Nephron (organoid): Measurements from ENCODE around the gene LNX1.

Experiments used
- H3K27ac Mint-ChIP-seq, 3 experiments: 2 replicates each; pipeline ENCODE4 v1.8.0; 2020; ENCODE audit warnings: mixed read lengths in 3 of 3, mild to moderate bottlenecking in 2 of 3, moderate library complexity in 1 of 3
- H3K27me3 Mint-ChIP-seq: 2 replicates; pipeline ENCODE4 v1.8.0; 2021; ENCODE audit warnings: low read depth, mild to moderate bottlenecking, moderate library complexity, mixed read lengths
- H3K36me3 Mint-ChIP-seq: 2 replicates; pipeline ENCODE4 v1.8.0; 2020; ENCODE audit warnings: low read depth, mixed read lengths
- H3K4me1 Mint-ChIP-seq: 2 replicates; pipeline ENCODE4 v1.8.0; 2020; ENCODE audit warnings: mixed read lengths
- H3K4me3 Mint-ChIP-seq, 3 experiments: 2 replicates each; pipeline ENCODE4 v1.8.0; 2020; ENCODE audit warnings: mild to moderate bottlenecking in 3 of 3, mixed read lengths in 3 of 3, moderate library complexity in 2 of 3
- H3K9me3 Mint-ChIP-seq: 2 replicates; pipeline ENCODE4 v1.8.0; 2020; ENCODE audit warnings: mixed read lengths
- CTCF ChIP-seq, 3 experiments: fragments of 200-600 bp; sonication (generic); IDR thresholded peaks; one replicate each; pipeline ENCODE4 v1.5.0; 2021; ENCODE audit warnings: antibody characterized with exemption in 3 of 3; ENCODE audit not compliant: unreplicated experiment in 3 of 3

The LNX1 gene

GRCh38 chr4:53522334-53522733 is 69.0 kb downstream of the LNX1 start:
- Mint-ChIP-seq H3K36me3 (no peaks in the 10 kb centered on the region), H3K27ac (no peak overlapping the region), H3K4me1 (peaks cover 5% of the 10 kb centered on the region), H3K9me3 (no peaks in the 10 kb centered on the region), H3K27me3 (peaks cover 10% of the 10 kb centered on the region), H3K4me3 (no peak overlapping the region)
- no peak for TF ChIP-seq CTCF (IDR thresholded peaks at IDR 0.05; ENCODE audit: unreplicated experiment in 3 of 3)

DNA sequence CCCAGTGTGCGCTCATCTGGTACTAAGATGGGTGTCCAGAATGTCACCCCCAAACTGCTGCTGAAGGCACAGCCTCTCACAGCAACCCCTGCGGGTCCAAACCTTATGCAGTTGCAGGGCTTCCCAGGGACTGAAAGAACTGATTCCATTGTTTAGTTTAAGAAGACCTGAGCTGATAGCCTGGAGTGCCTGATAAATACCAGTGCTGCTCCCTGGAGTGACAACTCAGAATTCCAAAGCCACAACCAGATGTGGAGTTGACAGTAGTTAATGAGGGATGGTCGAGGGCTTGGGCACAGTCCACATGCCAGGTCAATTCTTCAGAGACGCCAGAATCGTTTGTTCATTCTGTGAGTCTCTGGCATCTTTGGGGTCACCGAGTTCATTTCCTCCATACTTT is 71.2 kb downstream of the LNX1 start:
- no peak for TF ChIP-seq CTCF (IDR thresholded peaks at IDR 0.05; ENCODE audit: unreplicated experiment in 3 of 3)
- no peaks in the 10 kb centered on the region for H3K36me3 Mint-ChIP-seq
- no peaks in the 10 kb centered on the region for H3K9me3 Mint-ChIP-seq
- H3K27ac Mint-ChIP-seq = peak overlapping the region in 1 of 3 experiments; percentile 33
- peaks cover 14% of the 10 kb centered on the region for H3K4me1 Mint-ChIP-seq
- H3K4me3 Mint-ChIP-seq = no peak overlapping the region
- H3K27me3 Mint-ChIP-seq = peaks cover 10% of the 10 kb centered on the region

DNA sequence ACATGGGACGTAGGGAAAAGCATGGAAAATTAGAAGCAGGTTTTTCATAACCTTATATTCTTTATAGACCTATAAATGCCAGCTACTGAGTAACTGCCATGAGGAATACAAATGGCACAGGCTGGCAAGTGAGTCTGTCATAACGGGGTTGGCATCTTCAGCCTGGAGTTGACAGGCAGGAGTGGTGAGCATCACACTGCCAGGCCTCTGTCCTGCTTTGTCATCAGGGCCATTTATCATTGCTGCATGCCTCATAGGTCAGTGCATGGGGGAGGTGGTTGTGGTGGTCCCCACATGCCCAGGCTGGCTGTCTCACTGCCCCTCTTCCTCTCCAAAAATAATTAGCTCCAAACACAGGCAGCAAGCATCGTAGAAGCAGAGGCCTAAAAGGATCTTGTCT is 72.5 kb downstream of the LNX1 start:
- TF ChIP-seq CTCF (IDR thresholded peaks at IDR 0.05; ENCODE audit: unreplicated experiment in 3 of 3) = no peak
- Mint-ChIP-seq H3K9me3 (no peaks in the 10 kb centered on the region), H3K27me3 (peaks cover 9% of the 10 kb centered on the region), H3K27ac (no peak overlapping the region), H3K4me3 (no peak overlapping the region), H3K36me3 (no peaks in the 10 kb centered on the region), H3K4me1 (peaks cover 19% of the 10 kb centered on the region)

DNA sequence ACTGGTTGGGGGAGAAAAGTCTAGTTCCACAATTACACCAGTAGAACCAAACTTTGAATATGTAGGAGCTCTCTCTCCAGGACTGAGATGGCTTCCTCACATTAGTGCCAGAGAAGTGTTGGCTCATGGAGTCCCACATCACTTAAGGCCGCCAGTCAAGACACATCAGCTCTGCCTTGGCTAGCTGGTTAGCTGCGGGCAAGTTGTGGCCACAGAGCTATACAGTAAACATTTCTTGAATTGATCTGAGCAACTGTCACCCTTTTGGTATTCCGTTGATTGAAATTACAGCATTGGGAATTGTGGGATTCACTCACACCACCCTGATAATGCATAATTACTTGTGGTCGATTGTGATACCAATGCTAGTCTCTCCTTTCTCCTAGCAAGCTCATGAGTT is 76.2 kb downstream of the LNX1 start:
- no peak for TF ChIP-seq CTCF (IDR thresholded peaks at IDR 0.05; ENCODE audit: unreplicated experiment in 3 of 3)
- Mint-ChIP-seq H3K4me1 (peaks cover 55% of the 10 kb centered on the region), H3K9me3 (peaks cover 2% of the 10 kb centered on the region), H3K36me3 (no peaks in the 10 kb centered on the region), H3K27ac (no peak overlapping the region), H3K4me3 (no peak overlapping the region), H3K27me3 (peaks cover 1% of the 10 kb centered on the region)

GRCh38 chr4:53514509-53514908 is 76.8 kb downstream of the LNX1 start:
- Mint-ChIP-seq H3K9me3 (peaks cover 2% of the 10 kb centered on the region), H3K4me3 (no peak overlapping the region), H3K27ac (peak overlapping the region in 1 of 3 experiments; percentile 65), H3K36me3 (no peaks in the 10 kb centered on the region), H3K4me1 (peaks cover 55% of the 10 kb centered on the region), H3K27me3 (no peaks in the 10 kb centered on the region)
- no peak for TF ChIP-seq CTCF (IDR thresholded peaks at IDR 0.05; ENCODE audit: unreplicated experiment in 3 of 3)

DNA sequence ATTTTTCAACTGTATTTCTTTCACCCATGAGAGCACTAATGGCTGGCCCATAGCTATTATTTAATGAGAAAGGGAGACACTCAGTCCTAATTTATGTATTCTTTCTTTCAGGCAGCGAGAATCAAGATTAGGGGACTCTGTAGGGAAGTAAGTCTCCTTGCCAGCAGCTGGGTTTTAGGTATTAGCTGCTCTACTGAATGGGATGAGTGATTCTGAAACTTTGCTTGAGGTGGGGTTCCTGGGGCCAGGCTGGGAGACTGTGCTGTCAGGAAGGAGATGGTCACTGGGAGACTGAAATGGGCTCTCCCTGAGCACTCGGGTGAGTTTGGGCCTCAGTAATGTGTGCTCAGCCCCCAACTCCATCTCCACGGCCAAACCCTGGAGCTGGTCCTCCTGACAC is 78.7 kb downstream of the LNX1 start:
- Mint-ChIP-seq H3K27me3 (no peaks in the 10 kb centered on the region), H3K4me1 (peaks cover 58% of the 10 kb centered on the region), H3K27ac (peak overlapping the region; percentile 65 to 96 (median 71)), H3K36me3 (no peaks in the 10 kb centered on the region), H3K9me3 (peaks cover 2% of the 10 kb centered on the region), H3K4me3 (peak overlapping the region in 1 of 3 experiments; percentile 21)
- TF ChIP-seq CTCF (IDR thresholded peaks at IDR 0.05; ENCODE audit: unreplicated experiment in 3 of 3) = no peak
